Stimulated activated CD4-positive, alpha-beta T cell treated with anti-CD3 and anti-CD28 coated beads, TNF-alpha, amount 100 ng/mL, for 1 hour (primary cell): ENCODE data around the gene TMEM43.

Source experiments
- DNase-seq, 3 donors: peaks; one replicate each; pipeline ENCODE4 v3.0.0-alpha.2; 2020; ENCODE audit warnings: low read depth in 3 of 3, low spot score in 1 of 3

The TMEM43 gene

GRCh38 chr3:14150491-14151230 lies 25.8 kb downstream of the TMEM43 start:
- DNase-seq, result no peak

- DNase-seq, result no peak
Measured at GRCh38 chr3:14151471-14152083, 26.7 kb downstream of the TMEM43 start.

- DNase-seq, result no peak
Measured at GRCh38 chr3:14152233-14152962, 27.5 kb downstream of the TMEM43 start.

GRCh38 chr3:14152963-14153355 lies 28.1 kb downstream of the TMEM43 start:
- no peak for DNase-seq

- no peak for DNase-seq
Measured at GRCh38 chr3:14153663-14154062, 28.8 kb downstream of the TMEM43 start.

GRCh38 chr3:14154276-14154675 lies 29.4 kb downstream of the TMEM43 start:
- no peak for DNase-seq

GRCh38 chr3:14154895-14155440 lies 30.1 kb downstream of the TMEM43 start:
- no peak for DNase-seq

- DNase-seq, result no peak
Measured at GRCh38 chr3:14156201-14156600, 31.3 kb downstream of the TMEM43 start.

GRCh38 chr3:14156843-14157561 lies 32.1 kb downstream of the TMEM43 start:
- no peak for DNase-seq

- no peak for DNase-seq
Measured at GRCh38 chr3:14157951-14158350, 33.1 kb downstream of the TMEM43 start.

GRCh38 chr3:14158370-14158769 lies 33.5 kb downstream of the TMEM43 start:
- no peak for DNase-seq

GRCh38 chr3:14159426-14159825 lies 34.6 kb downstream of the TMEM43 start:
- DNase-seq, result no peak

GRCh38 chr3:14161282-14161681 lies 36.4 kb downstream of the TMEM43 start:
- DNase-seq, result no peak

- DNase-seq, result no peak
Measured at GRCh38 chr3:14162178-14162577, 37.3 kb downstream of the TMEM43 start.

GRCh38 chr3:14166877-14167603 lies 42.2 kb downstream of the TMEM43 start:
- DNase-seq, result no peak

GRCh38 chr3:14169435-14169834 lies 44.6 kb downstream of the TMEM43 start:
- DNase-seq, result no peak

GRCh38 chr3:14169871-14170270 lies 45.0 kb downstream of the TMEM43 start:
- no peak for DNase-seq

GRCh38 chr3:14170531-14171159 lies 45.8 kb downstream of the TMEM43 start:
- no peak for DNase-seq

GRCh38 chr3:14172496-14172895 lies 47.6 kb downstream of the TMEM43 start:
- no peak for DNase-seq

- DNase-seq, result no peak
Measured at GRCh38 chr3:14174483-14174882, 49.6 kb downstream of the TMEM43 start.
